ENCODE results near the gene LAMA2.

DNA sequence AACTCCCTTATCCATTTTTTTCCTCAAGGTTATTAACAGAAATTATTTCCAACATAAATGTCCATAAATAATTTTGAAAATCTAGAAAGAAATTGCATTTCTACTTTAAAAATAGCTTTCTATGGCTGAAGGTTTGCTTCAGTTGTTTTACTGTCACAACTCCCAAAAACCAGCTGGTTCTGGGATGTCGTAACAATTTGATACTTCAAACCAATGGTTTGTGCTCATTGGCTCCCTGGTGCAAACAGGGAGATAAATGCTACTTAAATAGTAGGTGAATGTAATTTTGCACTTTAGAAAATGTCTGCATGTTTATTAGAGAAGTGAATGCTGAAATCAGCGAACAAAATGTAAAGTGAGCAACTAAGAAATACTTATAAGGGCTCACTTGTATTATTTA is 31.1 kb downstream of the LAMA2 start:
- no peak for TF ChIP-seq CTCF (IDR thresholded peaks at IDR 0.05; ENCODE audit: insufficient read depth, low read depth, low read length)
- TF ChIP-seq EZH2 (IDR thresholded peaks at IDR 0.05; ENCODE audit: insufficient read depth, low read length) = no peak
